Measurements from ENCODE around the gene STRN4. TPM values are rescaled to one million over a fixed set of nuclear protein-coding genes. Genes with fewer than 3 reads are reported as not detected.

STRN4 gene
- total RNA-seq, 1 experiment from 2014 or later, result 134 TPM

DNA sequence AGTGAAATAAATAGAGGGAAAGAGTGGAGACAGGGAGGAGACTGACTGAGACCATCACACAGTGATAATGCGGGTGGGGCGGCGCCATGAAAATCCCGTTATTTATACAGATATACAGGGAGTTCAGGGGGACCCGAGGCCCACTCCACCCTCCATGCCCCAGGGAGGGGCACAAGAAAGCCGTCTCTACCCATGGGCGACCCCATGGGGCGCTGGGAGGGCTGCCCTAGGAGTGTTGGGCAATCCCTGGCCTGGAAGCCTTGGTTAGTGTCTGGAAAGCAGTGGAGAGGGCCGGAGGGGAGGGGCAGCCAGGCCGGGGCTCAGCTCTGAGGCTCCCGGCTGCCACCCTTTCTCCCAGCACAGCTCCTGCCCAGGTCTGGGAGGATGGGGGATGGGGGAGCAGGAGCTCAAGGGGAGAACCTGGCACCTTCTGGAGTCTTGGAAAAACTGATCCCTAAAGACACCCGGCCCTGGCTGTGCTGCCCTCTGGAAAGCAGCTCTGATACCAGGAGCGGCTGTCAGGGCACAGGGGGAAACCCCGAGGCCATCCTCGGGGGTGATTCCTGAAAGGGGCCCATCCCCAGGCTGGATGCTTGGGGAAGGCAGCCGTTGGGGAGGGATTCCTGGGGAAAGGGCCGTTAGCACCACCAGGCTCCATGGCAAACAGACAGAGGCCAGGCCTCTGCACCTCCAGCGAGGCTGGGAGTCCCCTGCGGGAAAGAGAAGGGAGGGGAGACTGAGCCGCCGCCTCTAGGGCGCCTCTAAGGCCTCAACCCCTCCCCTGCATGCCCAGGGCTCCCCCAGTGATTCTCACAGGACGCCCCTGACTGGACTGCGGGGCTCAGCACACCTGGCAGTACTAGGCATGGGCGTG is 26.4 kb downstream of the STRN4 start:
- peaks cover 17% of the 10 kb centered on the region for H3K4me1 ChIP-seq (ENCODE audit: insufficient read depth, low read length, poor library complexity, severe bottlenecking)
- CTCF ChIA-PET, result no interaction called here

DNA sequence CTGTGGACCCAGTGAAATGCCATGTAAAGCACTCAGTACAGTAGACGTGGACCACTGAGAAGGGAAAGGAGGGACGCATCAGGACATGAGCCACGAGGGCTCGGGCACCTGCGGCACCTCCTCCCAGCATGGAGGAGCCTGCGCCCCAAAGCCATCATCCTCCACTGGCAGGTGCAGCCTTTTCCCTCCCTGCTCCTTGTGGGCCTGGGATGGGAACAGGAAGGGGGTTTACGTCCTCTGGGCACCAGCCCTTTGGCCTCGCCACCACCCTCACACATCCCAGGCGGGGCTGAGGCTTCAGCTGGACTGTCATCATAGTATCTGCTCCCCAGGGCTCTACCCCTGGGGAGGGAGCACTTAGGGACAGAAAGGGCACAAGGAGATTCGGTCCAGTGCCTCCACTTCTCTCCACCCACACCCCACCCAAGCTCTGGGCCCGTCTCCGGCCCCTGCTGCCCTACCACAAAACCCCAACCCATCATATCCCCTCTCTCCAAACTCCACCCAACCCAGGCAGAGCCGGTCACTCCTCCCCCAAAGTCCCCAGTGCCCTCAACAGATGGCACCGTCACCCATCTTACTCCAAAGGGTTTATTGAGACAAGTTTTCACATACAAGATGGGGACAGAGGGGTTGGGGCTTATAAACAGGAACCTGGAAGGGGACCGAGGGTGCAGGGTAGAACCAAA is 27.2 kb downstream of the STRN4 start:
- H3K27ac ChIP-seq (ENCODE audit: low read depth, low read length, poor library complexity, severe bottlenecking), result no peak overlapping the region
- TF ChIP-seq, protein P1, sequence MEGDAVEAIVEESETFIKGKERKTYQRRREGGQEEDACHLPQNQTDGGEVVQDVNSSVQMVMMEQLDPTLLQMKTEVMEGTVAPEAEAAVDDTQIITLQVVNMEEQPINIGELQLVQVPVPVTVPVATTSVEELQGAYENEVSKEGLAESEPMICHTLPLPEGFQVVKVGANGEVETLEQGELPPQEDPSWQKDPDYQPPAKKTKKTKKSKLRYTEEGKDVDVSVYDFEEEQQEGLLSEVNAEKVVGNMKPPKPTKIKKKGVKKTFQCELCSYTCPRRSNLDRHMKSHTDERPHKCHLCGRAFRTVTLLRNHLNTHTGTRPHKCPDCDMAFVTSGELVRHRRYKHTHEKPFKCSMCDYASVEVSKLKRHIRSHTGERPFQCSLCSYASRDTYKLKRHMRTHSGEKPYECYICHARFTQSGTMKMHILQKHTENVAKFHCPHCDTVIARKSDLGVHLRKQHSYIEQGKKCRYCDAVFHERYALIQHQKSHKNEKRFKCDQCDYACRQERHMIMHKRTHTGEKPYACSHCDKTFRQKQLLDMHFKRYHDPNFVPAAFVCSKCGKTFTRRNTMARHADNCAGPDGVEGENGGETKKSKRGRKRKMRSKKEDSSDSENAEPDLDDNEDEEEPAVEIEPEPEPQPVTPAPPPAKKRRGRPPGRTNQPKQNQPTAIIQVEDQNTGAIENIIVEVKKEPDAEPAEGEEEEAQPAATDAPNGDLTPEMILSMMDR (conservative IDR thresholded peaks at IDR 0.05; ENCODE audit: low read depth, low read length), result no peak
- no peak for TF ChIP-seq EZH2 (IDR thresholded peaks at IDR 0.05; ENCODE audit: borderline replicate concordance, low read depth, low read length, poor library complexity, severe bottlenecking)
- H3K4me3 ChIP-seq (ENCODE audit: low read depth, low read length, poor library complexity, severe bottlenecking), result no peak overlapping the region
- POLR2A ChIA-PET (ENCODE audit: low non-redundant PET), result no interaction called here
- H3K36me3 ChIP-seq (ENCODE audit: insufficient read depth, low read length, poor library complexity, severe bottlenecking), result peaks cover 33% of the 10 kb centered on the region
- BruUV-seq (replicated peaks), result no TSS peak
- CTCF ChIA-PET, result no interaction called here
- H3K4me1 ChIP-seq (ENCODE audit: insufficient read depth, low read length, poor library complexity, severe bottlenecking), result peaks cover 20% of the 10 kb centered on the region
- intact Hi-C loops (cut with micrococcal nuclease; ENCODE audit: unreplicated experiment), result no loop called here
- H3K9me3 ChIP-seq (ENCODE audit: low read depth, low read length, poor library complexity, severe bottlenecking), result no peaks in the 10 kb centered on the region
- no peak for DNase-seq (ENCODE audit: low spot score)
- H3K27me3 ChIP-seq (replicated peaks; ENCODE audit: insufficient read depth, low read depth, low read length, poor library complexity), result no peaks in the 10 kb centered on the region

More for the DNA sequence above, 26.4 kb downstream of the STRN4 start:
- no peak for DNase-seq (ENCODE audit: low spot score)
- no peak overlapping the region for H3K27ac ChIP-seq (ENCODE audit: low read depth, low read length, poor library complexity, severe bottlenecking)
- TSS peak; percentile 60 for BruUV-seq (replicated peaks)
- intact Hi-C loops (cut with micrococcal nuclease; ENCODE audit: unreplicated experiment), result no loop called here
- no peaks in the 10 kb centered on the region for H3K27me3 ChIP-seq (replicated peaks; ENCODE audit: insufficient read depth, low read depth, low read length, poor library complexity)
- no peaks in the 10 kb centered on the region for H3K9me3 ChIP-seq (ENCODE audit: low read depth, low read length, poor library complexity, severe bottlenecking)
- POLR2A ChIA-PET (ENCODE audit: low non-redundant PET), result no interaction called here
- TF ChIP-seq, protein P1 (conservative IDR thresholded peaks at IDR 0.05; ENCODE audit: low read depth, low read length), result no peak
- TF ChIP-seq EZH2 (IDR thresholded peaks at IDR 0.05; ENCODE audit: borderline replicate concordance, low read depth, low read length, poor library complexity, severe bottlenecking), result no peak
- peaks cover 41% of the 10 kb centered on the region for H3K36me3 ChIP-seq (ENCODE audit: insufficient read depth, low read length, poor library complexity, severe bottlenecking)
- no peak overlapping the region for H3K4me3 ChIP-seq (ENCODE audit: low read depth, low read length, poor library complexity, severe bottlenecking)

DNA sequence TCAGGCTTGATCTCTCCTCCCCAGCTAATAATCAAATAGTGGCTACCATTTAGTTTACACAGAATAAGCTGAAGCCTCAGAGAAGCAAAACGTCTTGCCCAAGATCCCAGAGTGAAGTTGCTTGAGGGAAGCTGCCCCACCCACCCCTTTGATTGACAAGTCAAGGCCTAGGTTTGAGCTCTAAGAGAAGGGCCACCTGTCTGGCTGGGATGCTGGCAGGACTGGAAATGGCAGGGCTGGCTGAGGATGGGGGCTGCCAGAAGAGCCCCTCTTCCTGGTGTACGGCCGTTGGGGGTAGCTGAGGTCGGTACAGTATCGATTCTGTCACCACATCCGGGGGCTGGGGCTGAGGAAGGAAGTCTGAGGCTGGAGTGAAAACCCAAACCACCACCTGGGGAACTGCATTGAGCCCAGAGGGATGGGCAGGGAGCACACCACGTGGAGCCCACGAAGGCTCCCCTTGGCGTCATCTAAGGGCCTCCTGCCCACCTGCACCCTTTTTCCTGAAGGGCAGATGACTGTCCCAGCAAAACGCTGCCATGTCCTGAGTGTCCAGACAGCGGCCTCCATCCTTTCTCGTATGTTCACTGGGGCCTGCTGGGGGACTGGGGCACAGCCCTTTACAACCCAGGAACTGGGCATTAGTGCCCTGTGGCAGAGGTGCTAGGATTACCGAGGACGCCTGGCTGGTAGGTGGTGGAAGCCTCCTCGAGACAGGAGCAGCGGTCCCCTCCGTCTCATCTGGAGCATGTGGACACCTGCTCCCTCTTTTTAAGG is 27.9 kb downstream of the STRN4 start:
- no TSS peak for BruUV-seq (replicated peaks)
- intact Hi-C loops (cut with micrococcal nuclease; ENCODE audit: unreplicated experiment), result no loop called here
- H3K4me3 ChIP-seq (ENCODE audit: low read depth, low read length, poor library complexity, severe bottlenecking), result no peak overlapping the region

More for the DNA sequence above, 27.9 kb downstream of the STRN4 start:
- TF ChIP-seq, protein P1 (conservative IDR thresholded peaks at IDR 0.05; ENCODE audit: low read depth, low read length), result no peak
- TF ChIP-seq EZH2 (IDR thresholded peaks at IDR 0.05; ENCODE audit: borderline replicate concordance, low read depth, low read length, poor library complexity, severe bottlenecking), result no peak
- no peaks in the 10 kb centered on the region for H3K27me3 ChIP-seq (replicated peaks; ENCODE audit: insufficient read depth, low read depth, low read length, poor library complexity)
- no peak overlapping the region for H3K27ac ChIP-seq (ENCODE audit: low read depth, low read length, poor library complexity, severe bottlenecking)
- DNase-seq (ENCODE audit: low spot score), result no peak
- no peaks in the 10 kb centered on the region for H3K9me3 ChIP-seq (ENCODE audit: low read depth, low read length, poor library complexity, severe bottlenecking)
- ChIA-PET CTCF (no interaction called here), POLR2A (ENCODE audit: low non-redundant PET) (no interaction called here)
- peaks cover 20% of the 10 kb centered on the region for H3K4me1 ChIP-seq (ENCODE audit: insufficient read depth, low read length, poor library complexity, severe bottlenecking)
- peaks cover 28% of the 10 kb centered on the region for H3K36me3 ChIP-seq (ENCODE audit: insufficient read depth, low read length, poor library complexity, severe bottlenecking)

All from A673 (cell line).